Spinal cord (tissue), 10 donors: ENCODE measurements around the gene FRMD1. TPM values are rescaled to one million over a fixed set of nuclear protein-coding genes. Genes with fewer than 3 reads are reported as not detected.

Source experiments
- DNase-seq, 6 donors: peaks; one replicate each; pipeline versions ENCODE4 v3.0.0 to v3.0.0-alpha.2; 2013 to 2015; ENCODE audit warnings: low spot score in 6 of 6, low read depth in 4 of 6
- H3K27ac ChIP-seq: one replicate; pipeline ENCODE4 v1.5.1; 2013; ENCODE audit warnings: low read depth, low read length, control low read depth
- H3K27me3 ChIP-seq: one replicate; pipeline ENCODE4 v1.6.1; 2013; ENCODE audit warnings: low read length; ENCODE audit not compliant: control insufficient read depth, insufficient read depth
- H3K36me3 ChIP-seq: one replicate; pipeline ENCODE4 v1.6.1; 2013; ENCODE audit warnings: low read length; ENCODE audit not compliant: control insufficient read depth, insufficient read depth
- H3K4me1 ChIP-seq: one replicate; pipeline ENCODE4 v1.6.1; 2013; ENCODE audit warnings: low read length; ENCODE audit not compliant: control insufficient read depth, insufficient read depth
- H3K4me3 ChIP-seq: one replicate; pipeline ENCODE4 v1.5.1; 2013; ENCODE audit warnings: low read depth, low read length, control low read depth
- H3K9me3 ChIP-seq: one replicate; pipeline ENCODE4 v1.6.1; 2013; ENCODE audit warnings: low read length; ENCODE audit not compliant: control insufficient read depth, insufficient read depth
- WGBS: methylation state at CpG from one replicate; pipeline ENCODE4 v1.1.5; 2013; ENCODE audit warnings: missing lambda C conversion rate; ENCODE audit not compliant: insufficient coverage; 5-methylcytosine and 5-hydroxymethylcytosine counted together
- polyA plus RNA-seq, 2 donors: library from polyadenylated mRNA; unstranded; fragments of 120-200 nt; gene quantifications; one replicate each; pipeline ENCODE4 v1.2.1, GENCODE V29; 2013; ENCODE audit not compliant: insufficient read length in 2 of 2
- total RNA-seq, 2 donors: library from RNA; depleted of rRNA in 1 of 2; stranded (reverse); fragments of 120-200 nt in 1 of 2; fragments of >200 nt in 1 of 2; gene quantifications; one replicate each; pipeline versions ENCODE4 v1.2.3 to v1.2.4, GENCODE V29; 2013 to 2014
- donor health status: healthy.

Gene FRMD1
- total and polyA plus RNA-seq, 4 donors, result 0.19 to 0.66 (median 0.48) TPM

DNA sequence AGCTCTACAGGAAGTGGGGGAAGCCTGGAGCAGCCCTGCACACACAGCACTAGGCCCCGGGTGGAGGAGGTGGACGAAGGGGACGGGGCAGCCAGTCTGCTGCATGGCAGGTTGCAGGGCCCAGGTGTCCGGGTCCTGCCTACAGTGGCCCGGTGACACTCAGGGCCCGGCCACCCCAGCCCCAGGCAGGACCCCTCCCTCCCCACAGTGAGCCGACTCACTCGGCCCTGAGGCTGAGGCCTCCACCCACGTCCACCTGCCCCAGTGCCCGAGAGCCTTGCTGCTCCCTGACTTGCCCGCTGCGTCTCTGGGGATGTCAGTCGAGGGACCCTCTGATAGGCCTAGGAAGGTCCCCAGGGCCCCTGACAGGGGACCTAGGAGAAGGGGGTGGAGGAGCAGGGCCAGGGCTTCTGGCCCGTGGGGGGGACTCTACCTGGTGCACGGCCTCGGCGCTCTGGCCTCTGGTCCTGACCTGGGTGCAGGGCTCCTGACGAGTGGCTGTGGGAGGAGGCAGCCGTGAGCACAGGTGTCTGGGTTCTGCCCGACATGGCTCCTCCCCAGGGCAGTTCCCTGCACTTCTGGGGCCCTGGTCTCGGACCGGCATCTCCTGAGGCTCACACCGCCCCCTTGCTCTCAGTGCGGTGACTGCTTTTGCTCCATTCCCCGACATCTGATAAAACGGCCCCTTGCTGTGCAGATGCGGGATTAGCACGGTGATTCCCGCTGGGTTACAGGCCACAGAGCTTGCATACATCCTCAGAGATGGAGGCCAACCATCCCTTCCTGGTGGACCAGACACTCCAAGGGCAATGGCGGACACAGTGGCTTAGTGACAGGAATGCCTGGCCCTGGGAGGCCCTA is 20.1 kb downstream of the FRMD1 start:
- H3K27ac ChIP-seq, result no peak overlapping the region
- H3K4me3 ChIP-seq, result no peak overlapping the region
- H3K9me3 ChIP-seq, result no peaks in the 10 kb centered on the region
- H3K36me3 ChIP-seq, result peaks cover 3% of the 10 kb centered on the region
- no peak for DNase-seq
- 89% methylated on average over 30 of the region's 30 CpGs for WGBS
- H3K4me1 ChIP-seq, result peaks cover 20% of the 10 kb centered on the region
- no peaks in the 10 kb centered on the region for H3K27me3 ChIP-seq

DNA sequence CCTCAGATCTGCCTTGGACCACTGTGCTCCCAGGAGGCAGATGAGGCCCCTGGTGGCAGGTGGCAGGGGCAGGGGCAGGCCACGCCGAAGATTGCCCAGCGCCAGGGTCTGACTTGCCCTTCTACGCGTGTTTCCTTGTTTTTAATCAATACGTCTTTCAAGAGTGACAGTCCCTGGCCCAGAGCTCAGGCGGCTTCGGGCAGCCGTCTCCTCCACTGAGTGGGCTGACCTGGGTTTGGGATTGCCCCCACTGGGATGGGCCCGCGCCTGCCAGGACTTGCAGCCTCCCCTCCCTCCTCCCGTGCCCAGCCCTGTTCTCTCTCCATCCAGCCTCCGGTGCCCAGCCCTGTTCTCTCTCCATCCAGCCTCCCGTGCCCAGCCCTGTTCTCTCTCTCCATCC is 21.2 kb downstream of the FRMD1 start:
- Histone ChIP-seq H3K27me3 (no peaks in the 10 kb centered on the region), H3K36me3 (peaks cover 3% of the 10 kb centered on the region), H3K4me1 (peaks cover 16% of the 10 kb centered on the region), H3K27ac (no peak overlapping the region), H3K4me3 (no peak overlapping the region), H3K9me3 (no peaks in the 10 kb centered on the region)
- 82% methylated on average over 14 of the region's 14 CpGs for WGBS
- DNase-seq, result no peak

- Histone ChIP-seq H3K27me3 (no peaks in the 10 kb centered on the region), H3K4me1 (peaks cover 16% of the 10 kb centered on the region), H3K36me3 (peaks cover 3% of the 10 kb centered on the region), H3K4me3 (no peak overlapping the region), H3K9me3 (no peaks in the 10 kb centered on the region), H3K27ac (no peak overlapping the region)
- WGBS, result 88% methylated on average over 23 of the region's 24 CpGs
- DNase-seq, result no peak
These were observed 22.0 kb downstream of the FRMD1 start for GRCh38 chr6:168056892-168057527.

DNA sequence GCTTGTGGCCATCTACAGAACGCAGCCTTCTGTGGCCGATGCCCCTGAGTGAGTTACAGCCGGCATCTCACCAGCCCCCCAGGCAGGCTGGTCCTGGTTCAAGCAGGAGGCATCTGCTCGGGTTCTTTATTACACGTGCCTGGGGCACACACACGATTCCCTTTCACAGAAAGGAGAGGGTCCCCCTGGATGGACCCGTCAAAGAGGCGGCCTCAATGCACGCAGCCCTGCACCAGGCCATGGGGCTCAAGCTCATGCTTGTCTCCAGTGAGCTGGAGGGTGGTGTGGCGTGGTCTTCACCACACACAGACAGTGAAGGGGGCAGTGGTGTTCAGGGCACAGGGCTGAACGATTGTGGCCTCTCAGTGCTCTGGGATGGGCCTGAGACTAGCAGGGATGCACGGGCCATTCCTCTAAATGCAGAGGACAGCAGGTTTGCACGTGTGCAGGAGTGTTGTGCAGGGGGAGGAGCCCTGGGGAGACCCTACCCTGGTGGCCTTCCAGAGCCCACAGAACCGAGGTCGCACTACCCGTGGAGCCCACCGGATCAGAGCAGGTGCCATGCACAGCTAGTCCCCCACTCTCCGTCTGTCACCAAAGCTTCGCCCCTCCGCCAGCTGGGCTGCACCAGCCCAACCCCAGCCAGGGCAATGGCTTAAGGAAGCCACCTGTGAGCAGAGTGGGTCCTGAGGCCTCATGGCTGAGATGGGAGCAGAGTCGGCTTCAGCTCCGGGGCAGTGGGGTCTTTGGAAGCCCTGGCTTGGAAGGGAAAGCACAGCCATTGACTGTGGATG is 23.1 kb downstream of the FRMD1 start:
- no peak overlapping the region for H3K27ac ChIP-seq
- 87% methylated on average over 22 of the region's 22 CpGs for WGBS
- no peak for DNase-seq
- no peaks in the 10 kb centered on the region for H3K27me3 ChIP-seq
- peaks cover 3% of the 10 kb centered on the region for H3K36me3 ChIP-seq
- H3K4me1 ChIP-seq, result peaks cover 16% of the 10 kb centered on the region
- H3K4me3 ChIP-seq, result no peak overlapping the region
- H3K9me3 ChIP-seq, result no peaks in the 10 kb centered on the region

DNA sequence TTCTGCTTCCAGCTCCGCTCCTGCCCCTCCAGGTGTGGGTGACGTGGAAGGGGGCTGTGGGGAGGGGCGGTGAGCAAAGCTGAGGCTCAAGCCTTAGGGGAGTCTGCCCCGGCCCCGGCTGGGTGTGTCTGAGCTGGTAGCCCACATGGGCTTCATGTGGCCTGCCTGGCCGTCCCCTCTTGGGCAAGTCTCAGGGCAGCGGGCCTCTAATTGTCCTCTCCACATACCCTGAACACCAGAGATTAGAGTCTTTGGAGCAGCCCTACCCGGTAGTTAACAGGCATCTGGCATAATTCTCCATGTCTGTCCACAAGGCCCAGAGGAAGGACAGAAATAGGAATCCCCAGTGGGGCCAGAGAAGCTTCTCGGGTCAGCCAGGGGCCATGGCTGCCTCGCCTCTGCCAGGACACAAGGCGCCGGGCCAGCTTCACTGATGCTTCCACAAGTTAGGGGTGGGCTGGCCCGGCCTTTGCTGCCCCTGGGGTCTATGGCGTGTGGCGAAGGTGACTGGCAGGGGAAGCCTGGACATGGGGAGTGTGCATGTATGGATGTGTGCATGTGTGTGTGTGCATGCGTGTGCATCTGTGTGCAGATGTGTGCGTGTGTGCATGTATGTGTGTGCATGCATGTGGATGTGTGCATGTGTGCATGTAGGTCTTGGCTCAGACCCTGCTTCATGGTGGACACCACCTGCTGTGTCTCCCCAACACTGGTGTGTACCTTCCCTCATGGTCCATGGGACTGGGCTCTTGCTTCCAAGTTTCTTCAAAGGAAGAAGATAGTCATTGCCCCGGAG is 24.0 kb downstream of the FRMD1 start:
- Histone ChIP-seq H3K9me3 (no peaks in the 10 kb centered on the region), H3K4me3 (no peak overlapping the region), H3K36me3 (peaks cover 3% of the 10 kb centered on the region), H3K27ac (no peak overlapping the region), H3K27me3 (no peaks in the 10 kb centered on the region), H3K4me1 (peaks cover 7% of the 10 kb centered on the region)
- 91% methylated on average over 17 of the region's 18 CpGs for WGBS
- no peak for DNase-seq

DNA sequence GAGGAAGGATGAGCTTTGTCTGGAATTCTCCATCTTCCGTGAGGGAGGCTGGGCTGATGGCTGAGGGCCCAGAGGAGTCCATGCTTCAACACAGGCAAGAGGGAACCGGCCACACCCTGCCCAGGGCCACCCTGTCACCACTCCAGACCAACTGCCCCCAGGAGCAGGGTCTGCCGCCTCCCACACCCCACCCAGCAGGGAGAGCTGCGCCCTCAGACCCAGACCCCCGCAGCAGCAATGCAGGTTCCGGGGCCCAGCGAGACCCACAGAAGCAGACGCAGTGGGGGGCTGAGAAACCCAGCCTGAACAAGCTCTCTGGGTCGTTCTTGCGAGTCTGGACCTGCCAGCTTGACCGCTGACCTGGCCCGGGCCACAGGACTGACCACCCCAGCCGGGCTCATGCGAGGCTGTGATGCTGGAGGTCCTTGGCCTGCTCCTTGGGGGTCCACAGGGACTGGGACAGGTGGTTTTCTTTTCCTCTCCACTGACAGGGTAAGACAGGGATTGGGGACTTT is 25.0 kb downstream of the FRMD1 start:
- no peak overlapping the region for H3K27ac ChIP-seq
- no peaks in the 10 kb centered on the region for H3K9me3 ChIP-seq
- H3K4me3 ChIP-seq, result no peak overlapping the region
- H3K36me3 ChIP-seq, result peaks cover 3% of the 10 kb centered on the region
- DNase-seq, result no peak
- H3K27me3 ChIP-seq, result no peaks in the 10 kb centered on the region
- 89% methylated on average over 12 of the region's 14 CpGs for WGBS
- peaks cover 7% of the 10 kb centered on the region for H3K4me1 ChIP-seq

DNA sequence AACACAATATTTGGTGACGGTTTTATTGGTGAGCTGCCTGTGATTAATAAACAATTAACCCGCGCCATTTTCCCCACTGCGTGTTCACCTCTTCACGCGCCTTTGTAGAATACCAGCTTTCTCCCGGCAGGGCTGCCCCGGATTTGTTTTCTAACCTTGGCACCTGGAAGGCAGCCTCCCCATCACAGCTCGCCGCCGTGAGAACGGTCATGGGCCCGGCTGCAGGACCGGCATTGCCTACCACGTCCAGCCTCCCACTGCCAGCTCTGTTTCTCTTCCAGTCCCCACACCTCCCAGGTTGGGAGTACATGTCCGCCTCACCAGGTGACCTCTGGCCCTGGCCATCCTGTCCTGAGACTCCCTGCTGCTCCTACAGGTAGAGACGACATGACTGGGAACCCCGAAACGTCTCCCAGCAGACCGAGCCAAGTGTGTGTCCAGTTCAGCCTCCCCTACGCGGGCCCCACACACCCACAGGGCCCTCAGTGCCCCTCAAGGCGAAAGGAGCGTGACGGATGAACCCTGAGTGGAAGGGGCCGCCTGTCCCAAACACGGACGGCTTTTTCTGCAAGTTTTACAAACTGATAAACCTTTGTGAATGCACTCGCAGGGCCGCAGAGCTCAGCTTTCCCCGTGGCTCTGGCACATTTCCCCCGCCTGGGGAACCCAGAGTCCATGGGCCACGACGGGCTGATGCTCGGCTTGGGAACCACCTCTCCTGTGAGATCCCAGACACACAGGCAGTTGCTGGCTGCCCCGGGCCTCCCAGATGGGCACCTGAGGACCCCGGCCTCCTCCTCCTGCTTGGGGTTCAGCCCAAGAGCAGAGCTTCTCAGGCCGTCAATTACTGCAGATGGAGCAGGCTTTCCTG is 25.7 kb downstream of the FRMD1 start:
- H3K4me3 ChIP-seq, result no peak overlapping the region
- peaks cover 3% of the 10 kb centered on the region for H3K36me3 ChIP-seq
- peaks cover 14% of the 10 kb centered on the region for H3K4me1 ChIP-seq
- 84% methylated on average over 37 of the region's 38 CpGs for WGBS
- DNase-seq, result no peak
- H3K27me3 ChIP-seq, result no peaks in the 10 kb centered on the region
- H3K27ac ChIP-seq, result no peak overlapping the region
- no peaks in the 10 kb centered on the region for H3K9me3 ChIP-seq

DNA sequence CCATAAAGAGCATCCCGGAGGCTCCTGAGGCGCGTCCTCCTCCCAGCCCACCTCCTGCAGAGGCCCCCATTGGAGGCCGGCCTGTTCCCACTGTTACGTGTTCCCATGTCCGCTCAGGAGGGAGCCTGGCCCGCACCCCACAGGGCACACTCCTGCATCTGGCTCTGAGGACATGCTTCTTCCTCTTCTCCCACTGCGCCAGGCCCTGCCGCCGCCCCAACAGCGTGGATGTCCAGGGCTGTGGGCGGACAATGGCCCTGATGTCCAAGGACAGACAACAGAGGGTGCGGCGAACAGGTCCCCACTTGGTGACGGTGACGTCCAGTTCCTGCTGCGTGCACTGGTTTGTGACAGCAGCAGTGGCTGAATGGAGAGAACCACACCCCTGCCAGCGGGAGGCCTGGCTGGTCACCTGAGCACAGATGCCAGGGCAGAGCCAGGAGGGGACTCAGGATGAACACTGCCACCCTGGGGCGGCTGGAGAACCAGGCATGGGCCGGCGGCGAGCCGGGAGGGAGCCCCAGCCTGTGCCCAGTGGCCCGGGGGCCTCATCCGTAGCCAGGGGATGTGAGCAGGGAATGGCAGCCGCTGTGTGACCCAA is 26.6 kb downstream of the FRMD1 start:
- H3K9me3 ChIP-seq, result no peaks in the 10 kb centered on the region
- no peak for DNase-seq
- H3K27me3 ChIP-seq, result no peaks in the 10 kb centered on the region
- 89% methylated on average over 25 of the region's 26 CpGs for WGBS
- no peak overlapping the region for H3K27ac ChIP-seq
- H3K4me1 ChIP-seq, result peaks cover 20% of the 10 kb centered on the region
- H3K4me3 ChIP-seq, result no peak overlapping the region
- H3K36me3 ChIP-seq, result peaks cover 3% of the 10 kb centered on the region
